ENCODE results near the gene SH2D7.

DNA sequence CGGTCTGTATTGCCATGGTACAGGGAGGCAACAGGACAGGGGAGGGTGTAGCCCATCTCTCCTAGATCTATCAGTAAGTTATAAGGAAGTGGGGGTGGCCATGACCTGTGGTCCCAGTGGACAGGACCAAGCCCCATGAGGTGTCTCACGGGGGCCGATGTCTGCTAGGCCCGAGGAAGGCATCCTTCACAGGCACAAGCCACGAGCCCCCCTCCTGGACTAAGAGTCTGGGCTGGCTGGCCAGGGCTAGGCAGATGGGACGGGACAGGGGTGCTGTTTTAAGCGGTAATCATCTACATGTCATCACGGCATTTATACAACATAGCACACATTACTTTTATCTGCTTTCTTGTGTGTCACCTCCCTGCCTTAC, 12.3 kb upstream of the SH2D7 start:
- TF ChIP-seq CTCF (IDR thresholded peaks at IDR 0.05) (no peak), EP300 (IDR thresholded peaks at IDR 0.05) (no peak), POLR2A (IDR thresholded peaks at IDR 0.05) (no peak), POLR2AphosphoS5 (IDR thresholded peaks at IDR 0.05) (no peak)
